Measurements from ENCODE around the gene RFWD3. TPM values are rescaled to one million over a fixed set of nuclear protein-coding genes. Genes with fewer than 3 reads are reported as not detected.

RFWD3 gene
- total RNA-seq, 1 experiment from 2014 or later, result 138 TPM

DNA sequence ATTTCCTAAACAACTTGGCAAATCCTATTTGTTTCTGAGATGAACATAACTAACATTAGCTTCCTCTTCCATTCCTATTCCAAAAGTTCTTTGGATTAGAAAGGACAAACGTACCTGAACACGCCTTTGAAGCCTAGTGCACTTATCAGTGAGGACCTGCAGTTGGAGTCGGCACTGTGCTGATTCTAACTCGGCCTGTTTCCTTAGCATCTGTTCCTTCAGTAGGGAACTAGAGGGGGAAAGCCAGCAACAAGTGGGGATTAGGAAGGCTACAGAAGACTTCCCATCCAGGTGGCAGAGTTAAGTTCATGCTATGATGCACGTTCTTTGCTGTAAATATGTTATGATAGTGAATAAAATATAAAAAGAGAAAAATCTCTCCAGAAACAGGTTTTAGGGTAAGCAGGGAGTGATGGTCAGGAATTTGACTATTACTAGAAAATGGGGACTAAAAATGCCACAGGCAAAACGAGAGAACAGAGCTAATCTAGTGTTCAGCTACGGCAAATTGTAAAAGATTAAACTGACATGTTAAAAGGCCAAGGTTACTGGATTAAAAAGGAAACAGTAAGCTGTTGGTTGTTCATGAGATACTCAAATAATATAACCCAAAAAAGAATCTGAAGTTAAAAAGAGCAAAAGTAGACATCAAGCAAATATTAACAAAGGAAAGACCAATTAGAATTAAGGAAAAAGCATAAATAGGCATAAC is 28.8 kb downstream of the RFWD3 start:
- no peak for DNase-seq (ENCODE audit: low spot score)
- no peaks in the 10 kb centered on the region for H3K27me3 ChIP-seq (replicated peaks; ENCODE audit: insufficient read depth, low read depth, low read length, poor library complexity)
- BruUV-seq (replicated peaks), result no TSS peak
- no peaks in the 10 kb centered on the region for H3K9me3 ChIP-seq (ENCODE audit: low read depth, low read length, poor library complexity, severe bottlenecking)
- H3K4me1 ChIP-seq (ENCODE audit: insufficient read depth, low read length, poor library complexity, severe bottlenecking), result no peaks in the 10 kb centered on the region
- H3K36me3 ChIP-seq (ENCODE audit: insufficient read depth, low read length, poor library complexity, severe bottlenecking), result peaks cover 95% of the 10 kb centered on the region
- ChIA-PET POLR2A (ENCODE audit: low non-redundant PET) (no interaction called here), CTCF (no interaction called here)
- H3K4me3 ChIP-seq (ENCODE audit: low read depth, low read length, poor library complexity, severe bottlenecking), result no peak overlapping the region
- TF ChIP-seq EZH2 (IDR thresholded peaks at IDR 0.05; ENCODE audit: borderline replicate concordance, low read depth, low read length, poor library complexity, severe bottlenecking), result no peak
- TF ChIP-seq CTCF (conservative IDR thresholded peaks at IDR 0.05; ENCODE audit: low read depth, low read length), result no peak
- intact Hi-C loops (cut with micrococcal nuclease; ENCODE audit: unreplicated experiment), result no loop called here
- H3K27ac ChIP-seq (ENCODE audit: low read depth, low read length, poor library complexity, severe bottlenecking), result no peak overlapping the region

DNA sequence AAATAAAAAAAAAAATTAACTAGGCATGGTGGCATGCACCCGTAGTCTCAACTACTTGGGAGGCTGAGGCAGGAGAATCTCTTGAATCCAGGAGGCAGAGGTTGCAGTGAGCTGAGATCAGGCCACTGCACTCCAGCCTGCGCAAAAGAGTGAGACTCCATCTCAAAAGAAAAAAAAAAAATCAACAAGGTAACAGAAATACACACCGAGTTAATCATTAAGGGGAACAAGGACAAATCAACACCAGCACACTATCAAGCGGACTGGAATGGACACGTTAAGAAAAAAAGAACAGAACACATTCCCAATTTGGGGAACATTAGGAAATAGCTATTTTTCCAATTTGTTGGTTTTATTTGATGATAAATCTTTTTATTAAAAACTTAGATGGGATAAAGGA is 31.4 kb downstream of the RFWD3 start:
- Histone ChIP-seq H3K4me1 (ENCODE audit: insufficient read depth, low read length, poor library complexity, severe bottlenecking) (no peaks in the 10 kb centered on the region), H3K27me3 (replicated peaks; ENCODE audit: insufficient read depth, low read depth, low read length, poor library complexity) (no peaks in the 10 kb centered on the region), H3K36me3 (ENCODE audit: insufficient read depth, low read length, poor library complexity, severe bottlenecking) (peaks cover 95% of the 10 kb centered on the region), H3K9me3 (ENCODE audit: low read depth, low read length, poor library complexity, severe bottlenecking) (no peaks in the 10 kb centered on the region), H3K27ac (ENCODE audit: low read depth, low read length, poor library complexity, severe bottlenecking) (no peak overlapping the region), H3K4me3 (ENCODE audit: low read depth, low read length, poor library complexity, severe bottlenecking) (no peak overlapping the region)
- CTCF ChIA-PET, result no interaction called here
- POLR2A ChIA-PET (ENCODE audit: low non-redundant PET), result no interaction called here
- intact Hi-C loops (cut with micrococcal nuclease; ENCODE audit: unreplicated experiment), result no loop called here
- no TSS peak for BruUV-seq (replicated peaks)
- DNase-seq (ENCODE audit: low spot score), result no peak
- no peak for TF ChIP-seq CTCF (conservative IDR thresholded peaks at IDR 0.05; ENCODE audit: low read depth, low read length)
- TF ChIP-seq EZH2 (IDR thresholded peaks at IDR 0.05; ENCODE audit: borderline replicate concordance, low read depth, low read length, poor library complexity, severe bottlenecking), result no peak

DNA sequence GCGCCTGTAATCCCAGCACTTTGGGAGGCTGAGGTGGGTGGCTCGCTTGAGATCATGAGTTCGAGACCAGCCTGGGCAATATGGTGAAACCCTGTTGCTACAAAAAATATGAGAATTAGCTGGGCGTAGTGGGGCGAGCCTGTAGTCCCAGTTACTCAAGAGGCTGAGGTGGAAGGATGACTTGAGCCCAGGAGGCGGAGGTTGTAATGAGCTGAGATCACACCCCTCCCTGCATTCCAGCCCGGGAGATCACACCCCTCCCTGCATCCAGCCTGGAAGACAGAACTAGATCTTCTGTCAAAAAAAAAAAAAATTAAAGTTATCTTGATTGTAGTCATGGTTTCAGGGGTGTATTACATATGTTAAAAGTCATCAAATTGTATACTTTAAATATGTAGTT is 33.0 kb downstream of the RFWD3 start:
- no TSS peak for BruUV-seq (replicated peaks)
- H3K4me1 ChIP-seq (ENCODE audit: insufficient read depth, low read length, poor library complexity, severe bottlenecking), result no peaks in the 10 kb centered on the region
- no peaks in the 10 kb centered on the region for H3K27me3 ChIP-seq (replicated peaks; ENCODE audit: insufficient read depth, low read depth, low read length, poor library complexity)
- DNase-seq (ENCODE audit: low spot score), result no peak
- no peak overlapping the region for H3K4me3 ChIP-seq (ENCODE audit: low read depth, low read length, poor library complexity, severe bottlenecking)
- CTCF ChIA-PET, result no interaction called here
- H3K9me3 ChIP-seq (ENCODE audit: low read depth, low read length, poor library complexity, severe bottlenecking), result no peaks in the 10 kb centered on the region
- TF ChIP-seq EZH2 (IDR thresholded peaks at IDR 0.05; ENCODE audit: borderline replicate concordance, low read depth, low read length, poor library complexity, severe bottlenecking), result no peak
- no peak for TF ChIP-seq CTCF (conservative IDR thresholded peaks at IDR 0.05; ENCODE audit: low read depth, low read length)
- H3K27ac ChIP-seq (ENCODE audit: low read depth, low read length, poor library complexity, severe bottlenecking), result no peak overlapping the region
- POLR2A ChIA-PET (ENCODE audit: low non-redundant PET), result no interaction called here
- intact Hi-C loops (cut with micrococcal nuclease; ENCODE audit: unreplicated experiment), result no loop called here
- peaks cover 95% of the 10 kb centered on the region for H3K36me3 ChIP-seq (ENCODE audit: insufficient read depth, low read length, poor library complexity, severe bottlenecking)

Data from A673 (cell line).